GM12878 (cell line): Measurements from ENCODE around the gene SBF1. TPM values are rescaled to one million over a fixed set of nuclear protein-coding genes. Genes with fewer than 3 reads are reported as not detected.
A peak's percentile ranks its signal among the peaks of the same experiment; 100 is the strongest.

Source experiments
- ATF7 ChIP-seq: fragments of 450-650 bp; IDR thresholded peaks from 2 replicates; pipeline ENCODE4 v1.6.1; 2016; ENCODE audit warnings: low read depth, mild to moderate bottlenecking
- BACH1 ChIP-seq: fragments of 450-650 bp; IDR thresholded peaks from 2 replicates; pipeline ENCODE4 v1.6.1; 2017; ENCODE audit warnings: mild to moderate bottlenecking, borderline replicate concordance
- CEBPB ChIP-seq, 2 experiments: fragments of 150-350 bp in 1 of 2; IDR thresholded peaks; 2 replicates each; pipeline ENCODE4 v1.6.1; 2012 to 2014; ENCODE audit warnings: low read depth in 2 of 2, low read length in 2 of 2, borderline replicate concordance in 1 of 2, inconsistent platforms in 1 of 2
- DPF2 ChIP-seq: fragments of 450-650 bp; IDR thresholded peaks from 2 replicates; pipeline ENCODE4 v1.6.1; 2017; ENCODE audit warnings: mild to moderate bottlenecking
- E2F4 ChIP-seq: IDR thresholded peaks from 2 replicates; pipeline ENCODE4 v1.6.1; 2012; ENCODE audit warnings: low read depth, low read length, improper control_type of control experiment
- EGR1 ChIP-seq, 2 experiments: IDR thresholded peaks; 1 replicate in 1 of 2; 2 replicates in 1 of 2; pipeline ENCODE4 v1.6.1; 2011 to 2012; ENCODE audit warnings: low read depth in 2 of 2, low read length in 2 of 2, borderline replicate concordance in 1 of 2, mild to moderate bottlenecking in 1 of 2, moderate library complexity in 1 of 2
- GATAD2B ChIP-seq: fragments of 450-650 bp; conservative IDR thresholded peaks from 2 replicates; pipeline ENCODE4 v1.6.1; 2017; ENCODE audit warnings: low read depth, mild to moderate bottlenecking, moderate library complexity
- HDAC2 ChIP-seq: fragments of 200-600 bp; sonication (generic); IDR thresholded peaks from 2 replicates; pipeline ENCODE4 v1.6.1; 2017
- HDGF ChIP-seq: fragments of 450-650 bp; IDR thresholded peaks from 2 replicates; pipeline ENCODE4 v1.6.1; 2016; ENCODE audit warnings: antibody characterized with exemption
- IKZF1 ChIP-seq: fragments of 450-650 bp; conservative IDR thresholded peaks from 2 replicates; pipeline ENCODE4 v1.6.1; 2017; ENCODE audit warnings: antibody characterized with exemption, mild to moderate bottlenecking
- KAT2A ChIP-seq: conservative IDR thresholded peaks from 2 replicates; pipeline ENCODE4 v1.6.1; 2011; ENCODE audit warnings: low read depth, low read length; ENCODE audit not compliant: control insufficient read depth
- MLLT1 ChIP-seq: fragments of 450-650 bp; IDR thresholded peaks from 2 replicates; pipeline ENCODE4 v1.6.1; 2016; ENCODE audit warnings: mild to moderate bottlenecking
- PAX5 ChIP-seq: IDR thresholded peaks from 2 replicates; pipeline ENCODE4 v1.6.1; 2011; ENCODE audit warnings: low read depth, low read length, borderline replicate concordance
- POLR2A ChIP-seq: IDR thresholded peaks from 2 replicates; pipeline ENCODE4 v1.6.1; 2011; ENCODE audit warnings: low read depth, mild to moderate bottlenecking, low read length
- POLR2AphosphoS2 ChIP-seq: IDR thresholded peaks from 2 replicates; pipeline ENCODE4 v1.6.1; 2011; ENCODE audit warnings: low read depth, mild to moderate bottlenecking, low read length, improper control_type of control experiment, moderate library complexity
- POLR2AphosphoS5 ChIP-seq: IDR thresholded peaks from 2 replicates; pipeline ENCODE4 v1.6.1; 2011; ENCODE audit warnings: mild to moderate bottlenecking, low read length, inconsistent platforms
- SMAD5 ChIP-seq: IDR thresholded peaks from 2 replicates; pipeline ENCODE4 v1.6.1; 2016; ENCODE audit warnings: antibody characterized with exemption, low read depth
- TCF12 ChIP-seq: IDR thresholded peaks from 2 replicates; pipeline ENCODE4 v1.6.1; 2011; ENCODE audit warnings: low read depth, mild to moderate bottlenecking, low read length
- ZBED1 ChIP-seq: IDR thresholded peaks from 2 replicates; pipeline ENCODE4 v1.6.1; 2016; ENCODE audit warnings: borderline replicate concordance
- ZNF207 ChIP-seq: fragments of 450-650 bp; IDR thresholded peaks from 2 replicates; pipeline ENCODE4 v1.6.1; 2014; ENCODE audit warnings: antibody characterized with exemption, mild to moderate bottlenecking, borderline replicate concordance
- ZNF687 ChIP-seq: fragments of 450-650 bp; IDR thresholded peaks from 2 replicates; pipeline ENCODE4 v1.6.1; 2017; ENCODE audit warnings: mild to moderate bottlenecking, moderate library complexity
- polyA plus RNA-seq, 11 experiments: library from polyadenylated mRNA; depleted of rRNA in 4 of 11; unstranded in 6 of 11; stranded (reverse) in 5 of 11; fragments of >200 nt; fragmentation: Nextera tagmentation in 4 of 11; fragmentation: Illumina TruSeq in 1 of 11; extraction: Ambion mirVana in 4 of 11; extraction: Trizol in 1 of 11; gene quantifications; 1 replicate in 1 of 11; 2 replicates in 10 of 11; pipeline versions ENCODE4 v1.2.1 to v1.2.3, GENCODE V29; 2011 to 2016; ENCODE audit warnings: inconsistent platforms in 2 of 11, missing spikeins in 2 of 11, low read depth in 1 of 11
- total RNA-seq, 4 experiments: library from RNA; depleted of rRNA in 3 of 4; stranded (reverse); fragments of >200 nt in 3 of 4; fragmentation: Illumina TruSeq in 1 of 4; extraction: Trizol in 1 of 4; gene quantifications; 2 replicates each; pipeline versions ENCODE4 v1.2.1 to v1.2.3, GENCODE V29; 2013 to 2021
- TF ChIP-seq, protein P1 (sequence below), 3 experiments: IDR thresholded peaks in 2 of 3; conservative IDR thresholded peaks in 1 of 3; 2 replicates each; pipeline ENCODE4 v1.5.1; 2011; ENCODE audit warnings: low read depth in 3 of 3, low read length in 3 of 3, mild to moderate bottlenecking in 3 of 3, control low read depth in 2 of 3, moderate library complexity in 2 of 3, inconsistent platforms in 1 of 3, mixed read lengths in 1 of 3; ENCODE audit not compliant: control insufficient read depth in 2 of 3, insufficient read depth in 1 of 3; ENCODE audit errors: extremely low read depth in 1 of 3

Gene SBF1
- total and polyA plus RNA-seq, 10 of the 15 experiments (the other 5 are each of a cell fraction or from before 2014, with no cell fraction given), result 0.23 to 95.0 (median 17.8) TPM

GRCh38 chr22:50474710-50475651 is at the start of gene SBF1 (continued):
- TF ChIP-seq BACH1 (peak; percentile 24; the same call in 1 of the 2 replicates), E2F4 (no peak), ZNF207 (no peak), CEBPB (IDR thresholded peaks at IDR 0.05; ENCODE audit: borderline replicate concordance in 1 of 2, low read depth in 2 of 2, low read length in 2 of 2) (no peak), POLR2A (peak; percentile 63), POLR2AphosphoS2 (no peak), ZNF687 (no peak), POLR2AphosphoS5 (no peak), PAX5 (no peak), KAT2A (no peak), TCF12 (no peak), ATF7 (no peak), GATAD2B (peak; percentile 68; the same call in 1 of the 2 replicates), ZBED1 (no peak), HDGF (no peak), HDAC2 (no peak), MLLT1 (no peak), DPF2 (no peak), SMAD5 (no peak), EGR1 (IDR thresholded peaks at IDR 0.05; ENCODE audit: borderline replicate concordance in 1 of 2, low read depth in 2 of 2, low read length in 2 of 2) (no peak), IKZF1 (peak; percentile 49; the same call in 1 of the 2 replicates)
- TF ChIP-seq, protein P1, sequence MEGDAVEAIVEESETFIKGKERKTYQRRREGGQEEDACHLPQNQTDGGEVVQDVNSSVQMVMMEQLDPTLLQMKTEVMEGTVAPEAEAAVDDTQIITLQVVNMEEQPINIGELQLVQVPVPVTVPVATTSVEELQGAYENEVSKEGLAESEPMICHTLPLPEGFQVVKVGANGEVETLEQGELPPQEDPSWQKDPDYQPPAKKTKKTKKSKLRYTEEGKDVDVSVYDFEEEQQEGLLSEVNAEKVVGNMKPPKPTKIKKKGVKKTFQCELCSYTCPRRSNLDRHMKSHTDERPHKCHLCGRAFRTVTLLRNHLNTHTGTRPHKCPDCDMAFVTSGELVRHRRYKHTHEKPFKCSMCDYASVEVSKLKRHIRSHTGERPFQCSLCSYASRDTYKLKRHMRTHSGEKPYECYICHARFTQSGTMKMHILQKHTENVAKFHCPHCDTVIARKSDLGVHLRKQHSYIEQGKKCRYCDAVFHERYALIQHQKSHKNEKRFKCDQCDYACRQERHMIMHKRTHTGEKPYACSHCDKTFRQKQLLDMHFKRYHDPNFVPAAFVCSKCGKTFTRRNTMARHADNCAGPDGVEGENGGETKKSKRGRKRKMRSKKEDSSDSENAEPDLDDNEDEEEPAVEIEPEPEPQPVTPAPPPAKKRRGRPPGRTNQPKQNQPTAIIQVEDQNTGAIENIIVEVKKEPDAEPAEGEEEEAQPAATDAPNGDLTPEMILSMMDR (IDR thresholded peaks at IDR 0.05 in 2 of 3, conservative IDR thresholded peaks at IDR 0.05 in 1 of 3; ENCODE audit: control insufficient read depth in 2 of 3, extremely low read depth in 1 of 3, insufficient read depth in 1 of 3, low read depth in 3 of 3, low read length in 3 of 3), result no peak
